ENCODE data around the gene RPS21. TPM values are rescaled to one million over a fixed set of nuclear protein-coding genes. Genes with fewer than 3 reads are reported as not detected.

Gene RPS21
- polyA plus RNA-seq, 1 donor from 2014 or later: 1,633 TPM

Other genes with a start within 250 kb of the RPS21 start
- gene PSMA7, start 243.7 kb upstream of the RPS21 start, polyA plus RNA-seq: 871 and 874 TPM in 2 replicates
- gene SS18L1, start 243.3 kb upstream of the RPS21 start, polyA plus RNA-seq: 117 and 132 TPM in 2 replicates
- gene MTG2, start 204.1 kb upstream of the RPS21 start, polyA plus RNA-seq: 22.4 and 36.1 TPM in 2 replicates
- 1.7 and 2.8 TPM in 2 replicates for gene HRH3, start 166.8 kb upstream of the RPS21 start, polyA plus RNA-seq
- 37.5 and 41.5 TPM in 2 replicates for gene OSBPL2, start 148.6 kb upstream of the RPS21 start, polyA plus RNA-seq
- gene ADRM1, start 84.1 kb upstream of the RPS21 start, polyA plus RNA-seq: 106 and 111 TPM in 2 replicates
- 21.6 and 27.2 TPM in 2 replicates for gene LAMA5, start 19.8 kb upstream of the RPS21 start, polyA plus RNA-seq
- 8.3 and 8.6 TPM in 2 replicates for gene CABLES2, start 20.2 kb downstream of the RPS21 start, polyA plus RNA-seq
- gene RBBP8NL, start 40.4 kb downstream of the RPS21 start, polyA plus RNA-seq: not detected in 2 replicates
- not detected in 2 replicates for gene GATA5, start 88.9 kb downstream of the RPS21 start, polyA plus RNA-seq

Measured in neural cell (in vitro differentiated cells).